ENCODE data around the gene NELL2. TPM values are rescaled to one million over a fixed set of nuclear protein-coding genes. Genes with fewer than 3 reads are reported as not detected.
"Not testable (repeated sequence)": the region's sequence is repeated elsewhere in the genome, so short reads cannot be mapped to it uniquely, and the experiment has no call there.

The NELL2 gene
- total RNA-seq, 1 donor from 2014 or later: 6.6 TPM

GRCh38 chr12:44694017-44694416, 182.1 kb downstream of the NELL2 start:
- TF ChIP-seq, protein P1, sequence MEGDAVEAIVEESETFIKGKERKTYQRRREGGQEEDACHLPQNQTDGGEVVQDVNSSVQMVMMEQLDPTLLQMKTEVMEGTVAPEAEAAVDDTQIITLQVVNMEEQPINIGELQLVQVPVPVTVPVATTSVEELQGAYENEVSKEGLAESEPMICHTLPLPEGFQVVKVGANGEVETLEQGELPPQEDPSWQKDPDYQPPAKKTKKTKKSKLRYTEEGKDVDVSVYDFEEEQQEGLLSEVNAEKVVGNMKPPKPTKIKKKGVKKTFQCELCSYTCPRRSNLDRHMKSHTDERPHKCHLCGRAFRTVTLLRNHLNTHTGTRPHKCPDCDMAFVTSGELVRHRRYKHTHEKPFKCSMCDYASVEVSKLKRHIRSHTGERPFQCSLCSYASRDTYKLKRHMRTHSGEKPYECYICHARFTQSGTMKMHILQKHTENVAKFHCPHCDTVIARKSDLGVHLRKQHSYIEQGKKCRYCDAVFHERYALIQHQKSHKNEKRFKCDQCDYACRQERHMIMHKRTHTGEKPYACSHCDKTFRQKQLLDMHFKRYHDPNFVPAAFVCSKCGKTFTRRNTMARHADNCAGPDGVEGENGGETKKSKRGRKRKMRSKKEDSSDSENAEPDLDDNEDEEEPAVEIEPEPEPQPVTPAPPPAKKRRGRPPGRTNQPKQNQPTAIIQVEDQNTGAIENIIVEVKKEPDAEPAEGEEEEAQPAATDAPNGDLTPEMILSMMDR (IDR thresholded peaks at IDR 0.05): no peak
- ATAC-seq: no peak

DNA sequence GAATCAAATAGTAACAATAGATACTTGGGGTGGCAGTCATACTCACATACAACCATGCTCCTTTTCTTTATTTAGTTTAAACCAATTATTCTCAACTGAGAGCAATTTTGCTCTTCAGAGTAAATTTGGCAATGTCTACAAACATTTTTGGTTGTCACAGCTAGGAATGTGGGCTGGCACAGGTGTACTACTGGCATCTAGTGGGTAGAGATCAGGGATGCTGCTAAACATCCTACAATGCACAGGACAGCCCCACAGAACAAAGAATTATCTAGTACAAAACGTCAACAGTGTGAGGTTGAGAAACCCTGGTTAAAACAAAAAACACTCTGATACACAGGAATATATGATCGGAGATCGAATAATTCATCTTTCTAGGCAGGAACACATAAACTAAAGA, 186.5 kb downstream of the NELL2 start:
- Histone ChIP-seq H3K27me3 (ENCODE audit: low read depth) (no peaks in the 10 kb centered on the region), H3K36me3 (no peaks in the 10 kb centered on the region), H3K4me3 (no peak overlapping the region), H3K27ac (no peak overlapping the region), H3K4me1 (no peaks in the 10 kb centered on the region), H3K9me3 (no peaks in the 10 kb centered on the region)
- no peak for DNase-seq
- intact Hi-C loops (cut with DNase I): no loop called here
- TF ChIP-seq, protein P1 (IDR thresholded peaks at IDR 0.05): no peak
- no peak for ATAC-seq

More at GRCh38 chr12:44694017-44694416, 182.1 kb downstream of the NELL2 start:
- intact Hi-C loops (cut with DNase I): no loop called here
- no peaks in the 10 kb centered on the region for H3K36me3 ChIP-seq
- H3K4me1 ChIP-seq: no peaks in the 10 kb centered on the region
- H3K4me3 ChIP-seq: no peak overlapping the region
- no peak for DNase-seq
- H3K27ac ChIP-seq: no peak overlapping the region
- no peaks in the 10 kb centered on the region for H3K27me3 ChIP-seq (ENCODE audit: low read depth)
- no peaks in the 10 kb centered on the region for H3K9me3 ChIP-seq

GRCh38 chr12:44686821-44687432, 189.2 kb downstream of the NELL2 start:
- DNase-seq; H3K4me1 ChIP-seq; H3K9me3 ChIP-seq; H3K27ac ChIP-seq; H3K4me3 ChIP-seq; intact Hi-C loops (cut with DNase I); ATAC-seq; H3K36me3 ChIP-seq; H3K27me3 ChIP-seq (ENCODE audit: low read depth): not testable (repeated sequence)

DNA sequence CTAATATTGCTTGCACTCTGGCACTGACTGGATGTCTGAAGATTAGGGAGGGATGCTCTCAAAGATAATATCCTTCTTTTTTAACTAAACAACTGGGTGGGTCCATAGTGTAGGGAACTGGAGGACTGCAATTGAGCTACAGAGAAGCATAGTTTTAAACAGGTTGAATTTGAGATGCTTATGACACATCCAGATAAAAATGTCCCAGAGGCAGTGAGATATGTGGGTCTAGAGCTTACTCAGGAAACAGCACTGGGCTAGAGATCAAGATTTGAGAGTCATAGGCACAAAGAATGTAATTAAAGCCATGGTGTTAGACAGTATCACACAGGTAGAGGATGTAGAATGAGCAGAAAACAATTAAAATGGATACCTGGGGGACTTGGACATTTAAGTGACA, 198.4 kb downstream of the NELL2 start:
- no peak for DNase-seq
- Histone ChIP-seq H3K27me3 (ENCODE audit: low read depth) (no peaks in the 10 kb centered on the region), H3K27ac (no peak overlapping the region), H3K4me1 (no peaks in the 10 kb centered on the region), H3K36me3 (no peaks in the 10 kb centered on the region), H3K9me3 (no peaks in the 10 kb centered on the region), H3K4me3 (no peak overlapping the region)
- intact Hi-C loops (cut with DNase I): no loop called here
- no peak for ATAC-seq
- TF ChIP-seq, protein P1 (IDR thresholded peaks at IDR 0.05): no peak

GRCh38 chr12:44674875-44675274, 201.2 kb downstream of the NELL2 start:
- TF ChIP-seq, protein P1 (IDR thresholded peaks at IDR 0.05): no peak
- H3K27me3 ChIP-seq (ENCODE audit: low read depth): no peaks in the 10 kb centered on the region
- H3K4me1 ChIP-seq: no peaks in the 10 kb centered on the region
- ATAC-seq (no peak), DNase-seq (no peak)
- no peak overlapping the region for H3K27ac ChIP-seq
- no peaks in the 10 kb centered on the region for H3K9me3 ChIP-seq
- H3K36me3 ChIP-seq: no peaks in the 10 kb centered on the region
- H3K4me3 ChIP-seq: no peak overlapping the region
- intact Hi-C loops (cut with DNase I): no loop called here

- TF ChIP-seq, protein P1 (IDR thresholded peaks at IDR 0.05): no peak
Measured at GRCh38 chr12:44673811-44674210, 202.3 kb downstream of the NELL2 start.

More at GRCh38 chr12:44673811-44674210, 202.3 kb downstream of the NELL2 start:
- Histone ChIP-seq H3K27me3 (ENCODE audit: low read depth) (no peaks in the 10 kb centered on the region), H3K27ac (no peak overlapping the region), H3K4me1 (no peaks in the 10 kb centered on the region), H3K36me3 (no peaks in the 10 kb centered on the region), H3K4me3 (no peak overlapping the region), H3K9me3 (no peaks in the 10 kb centered on the region)
- ATAC-seq: no peak
- DNase-seq: no peak
- intact Hi-C loops (cut with DNase I): no loop called here
